ENCODE results near the gene LRP3.

LRP3 gene

GRCh38 chr19:33234092-33234491 is 40.0 kb downstream of the LRP3 start:
- TF ChIP-seq CTCF (IDR thresholded peaks at IDR 0.05; ENCODE audit: insufficient read depth, low read depth, low read length, missing control alignments) = no peak
- no peak for DNase-seq (ENCODE audit: low read depth)
- no peak overlapping the region for H3K4me3 ChIP-seq (ENCODE audit: low read length)

- DNase-seq (ENCODE audit: low read depth) = no peak
- H3K4me3 ChIP-seq (ENCODE audit: low read length) = no peak overlapping the region
- TF ChIP-seq CTCF (IDR thresholded peaks at IDR 0.05; ENCODE audit: insufficient read depth, low read depth, low read length, missing control alignments) = no peak
Observed at GRCh38 chr19:33234736-33235135, 40.6 kb downstream of the LRP3 start.

GRCh38 chr19:33235269-33235995 is 41.3 kb downstream of the LRP3 start:
- H3K4me3 ChIP-seq (ENCODE audit: low read length) = no peak overlapping the region
- DNase-seq (ENCODE audit: low read depth) = peak; percentile 66
- peak; percentile 89 for TF ChIP-seq CTCF (IDR thresholded peaks at IDR 0.05; ENCODE audit: insufficient read depth, low read depth, low read length, missing control alignments)

- no peak for DNase-seq (ENCODE audit: low read depth)
- H3K4me3 ChIP-seq (ENCODE audit: low read length) = no peak overlapping the region
- no peak for TF ChIP-seq CTCF (IDR thresholded peaks at IDR 0.05; ENCODE audit: insufficient read depth, low read depth, low read length, missing control alignments)
Observed at GRCh38 chr19:33235996-33236350, 41.8 kb downstream of the LRP3 start.

GRCh38 chr19:33236696-33237390 is 42.7 kb downstream of the LRP3 start:
- H3K4me3 ChIP-seq (ENCODE audit: low read length) = no peak overlapping the region
- TF ChIP-seq CTCF (IDR thresholded peaks at IDR 0.05; ENCODE audit: insufficient read depth, low read depth, low read length, missing control alignments) = no peak
- DNase-seq (ENCODE audit: low read depth) = no peak

GRCh38 chr19:33238481-33239149 is 44.5 kb downstream of the LRP3 start:
- no peak for DNase-seq (ENCODE audit: low read depth)

More at GRCh38 chr19:33238481-33239149, 44.5 kb downstream of the LRP3 start:
- H3K4me3 ChIP-seq (ENCODE audit: low read length) = no peak overlapping the region
- TF ChIP-seq CTCF (IDR thresholded peaks at IDR 0.05; ENCODE audit: insufficient read depth, low read depth, low read length, missing control alignments) = no peak
